HG02884 (cell line): ENCODE data around the gene HAPLN2.
"Not testable (repeated sequence)": the region's sequence is repeated elsewhere in the genome, so short reads cannot be mapped to it uniquely, and the experiment has no call there.

Experiments
- ATAC-seq: cut with Tn5 transposase; IDR thresholded peaks from one replicate; pipeline ENCODE4 v1.9.1; 2021; ENCODE audit warnings: mild to moderate bottlenecking, moderate library complexity; ENCODE audit not compliant: unreplicated experiment

Gene HAPLN2

GRCh38 chr1:156616463-156616862, 2.8 kb upstream of the HAPLN2 start:
- no peak for ATAC-seq

- ATAC-seq = no peak
These were observed 354 bp downstream of the HAPLN2 start for GRCh38 chr1:156619582-156619955.

- ATAC-seq = no peak
These were observed 3.5 kb downstream of the HAPLN2 start for GRCh38 chr1:156622581-156623297.

- ATAC-seq = no peak
These were observed 5.0 kb downstream of the HAPLN2 start for GRCh38 chr1:156623946-156624813.

GRCh38 chr1:156624814-156625435, 5.7 kb downstream of the HAPLN2 start:
- ATAC-seq = no peak

GRCh38 chr1:156625436-156626078, 6.3 kb downstream of the HAPLN2 start:
- ATAC-seq = no peak

- ATAC-seq = no peak
These were observed 6.8 kb downstream of the HAPLN2 start for GRCh38 chr1:156626079-156626438.

GRCh38 chr1:156627313-156627880, 8.2 kb downstream of the HAPLN2 start:
- ATAC-seq = no peak

- no peak for ATAC-seq
These were observed 10.7 kb downstream of the HAPLN2 start for GRCh38 chr1:156629823-156630449.

- not testable (repeated sequence) for ATAC-seq
These were observed 11.9 kb downstream of the HAPLN2 start for GRCh38 chr1:156631152-156631551.

- no peak for ATAC-seq
These were observed 13.1 kb downstream of the HAPLN2 start for GRCh38 chr1:156632355-156632754.

- no peak for ATAC-seq
These were observed 19.2 kb downstream of the HAPLN2 start for GRCh38 chr1:156638189-156638985.

- no peak for ATAC-seq
These were observed 20.4 kb downstream of the HAPLN2 start for GRCh38 chr1:156639601-156640101.

GRCh38 chr1:156640842-156641706, 21.9 kb downstream of the HAPLN2 start:
- no peak for ATAC-seq

GRCh38 chr1:156641761-156642264, 22.6 kb downstream of the HAPLN2 start, which contains the start of gene BCAN:
TSS of gene BCAN (plus strand) at chr1:156642117. CDS start at chr1:156646055, 3,938 bp downstream.
- ATAC-seq = no peak

GRCh38 chr1:156642265-156643048, 23.2 kb downstream of the HAPLN2 start:
- no peak for ATAC-seq

GRCh38 chr1:156643049-156643777, 24.0 kb downstream of the HAPLN2 start:
- no peak for ATAC-seq
